HG03139 (cell line): ENCODE results near the gene IRGQ.
"Not testable (repeated sequence)": the region's sequence is repeated elsewhere in the genome, so short reads cannot be mapped to it uniquely, and the experiment has no call there.

ENCODE experiments used
- ATAC-seq: cut with Tn5 transposase; IDR thresholded peaks from one replicate; pipeline ENCODE4 v1.9.1; 2021; ENCODE audit not compliant: unreplicated experiment

The IRGQ gene

DNA sequence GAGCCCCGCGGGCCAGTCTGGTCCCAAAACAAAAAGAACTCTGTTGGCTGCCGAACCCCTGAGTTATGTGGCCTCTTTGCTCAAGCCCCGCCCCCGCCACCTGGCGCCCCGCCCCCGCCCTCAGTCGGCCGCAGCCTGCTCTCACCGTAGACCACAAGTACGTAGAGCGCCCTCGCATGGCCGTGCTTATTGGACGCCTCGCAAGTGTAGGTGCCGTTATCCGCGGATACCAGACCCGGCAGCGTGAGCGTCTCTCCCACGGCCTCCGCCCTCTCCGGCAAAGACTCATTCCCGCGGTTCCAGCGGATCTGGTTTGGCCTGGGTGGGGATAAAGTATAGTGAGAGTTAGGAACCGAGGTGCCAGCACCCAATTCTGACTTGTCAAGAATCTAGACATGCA lies 29.0 kb upstream of the IRGQ start:
- ATAC-seq = no peak

DNA sequence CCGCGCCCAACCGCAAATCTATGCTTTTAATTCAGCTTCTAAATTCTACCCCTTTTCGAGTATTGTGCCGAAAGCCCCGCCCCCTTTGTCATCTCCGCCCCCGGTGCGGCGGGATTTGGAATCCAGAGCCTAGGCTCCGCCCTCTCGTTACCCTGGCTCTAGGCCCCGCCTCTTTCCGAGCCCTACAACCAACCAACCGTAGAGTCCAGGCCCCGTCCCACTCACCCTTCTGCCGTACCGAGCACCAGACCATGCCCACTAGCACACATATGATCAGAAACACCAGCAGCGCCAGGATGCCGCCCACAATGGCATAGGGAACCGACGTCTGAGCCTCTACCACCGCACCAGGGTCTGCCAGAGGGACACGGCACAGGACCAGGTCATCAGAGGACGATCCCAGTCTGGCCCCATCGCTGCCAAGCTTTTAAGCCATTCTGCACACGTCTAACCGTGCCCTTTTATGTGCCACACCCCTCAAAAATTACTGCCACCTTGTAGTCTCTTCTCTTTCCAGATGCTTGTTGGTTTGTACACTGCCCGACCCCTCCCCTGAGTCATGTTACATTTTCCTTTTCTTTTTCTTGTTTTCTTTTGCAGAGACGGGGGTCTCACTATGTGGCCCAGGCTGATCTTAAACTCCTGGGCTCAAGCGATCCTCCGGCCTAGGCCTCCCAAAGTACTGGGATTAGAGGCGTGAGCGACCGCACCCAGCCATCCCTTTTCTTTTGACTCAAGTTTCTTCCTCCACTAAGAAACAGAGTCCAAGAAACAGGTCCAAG lies 28.1 kb upstream of the IRGQ start:
- no peak for ATAC-seq

DNA sequence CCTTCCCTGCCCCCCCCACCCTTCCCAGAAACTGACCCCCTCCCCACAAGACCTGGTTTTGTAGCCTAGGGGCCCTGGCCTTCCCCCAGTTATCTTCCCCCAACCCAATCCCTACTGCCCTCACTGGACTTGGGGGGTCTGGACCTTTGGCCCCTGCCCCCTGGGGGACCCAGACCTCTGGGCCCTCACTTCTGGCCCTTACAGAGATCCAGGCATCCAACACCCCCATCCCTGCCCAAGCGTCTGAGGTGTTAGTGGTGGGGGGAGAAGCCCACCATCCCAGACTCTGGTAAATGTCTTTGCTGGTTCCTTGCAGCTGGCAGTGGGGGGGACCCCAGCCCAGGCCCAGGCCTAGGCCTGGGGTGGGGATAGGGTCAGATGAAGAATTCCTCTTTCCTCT lies 27.0 kb upstream of the IRGQ start:
- ATAC-seq = no peak

DNA sequence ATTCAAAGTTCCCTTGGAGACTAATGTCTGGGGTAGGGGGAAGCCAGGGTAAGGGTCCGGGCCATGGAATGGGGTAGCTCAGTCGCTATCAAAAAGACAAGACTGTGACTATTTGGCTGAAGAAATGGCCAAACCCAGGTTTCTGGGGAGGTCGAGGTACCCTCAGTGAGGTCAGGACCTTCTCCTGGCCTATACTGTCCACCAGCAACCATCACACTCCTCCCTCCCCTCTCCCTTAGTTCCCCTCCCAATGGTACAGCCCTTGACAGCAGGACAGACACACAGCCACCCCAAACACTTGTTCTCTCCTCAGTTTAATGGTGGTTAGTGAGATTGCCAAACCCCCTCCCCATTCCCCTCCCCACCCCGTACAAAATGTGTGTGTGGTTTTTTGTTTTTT lies 26.1 kb upstream of the IRGQ start:
- no peak for ATAC-seq

DNA sequence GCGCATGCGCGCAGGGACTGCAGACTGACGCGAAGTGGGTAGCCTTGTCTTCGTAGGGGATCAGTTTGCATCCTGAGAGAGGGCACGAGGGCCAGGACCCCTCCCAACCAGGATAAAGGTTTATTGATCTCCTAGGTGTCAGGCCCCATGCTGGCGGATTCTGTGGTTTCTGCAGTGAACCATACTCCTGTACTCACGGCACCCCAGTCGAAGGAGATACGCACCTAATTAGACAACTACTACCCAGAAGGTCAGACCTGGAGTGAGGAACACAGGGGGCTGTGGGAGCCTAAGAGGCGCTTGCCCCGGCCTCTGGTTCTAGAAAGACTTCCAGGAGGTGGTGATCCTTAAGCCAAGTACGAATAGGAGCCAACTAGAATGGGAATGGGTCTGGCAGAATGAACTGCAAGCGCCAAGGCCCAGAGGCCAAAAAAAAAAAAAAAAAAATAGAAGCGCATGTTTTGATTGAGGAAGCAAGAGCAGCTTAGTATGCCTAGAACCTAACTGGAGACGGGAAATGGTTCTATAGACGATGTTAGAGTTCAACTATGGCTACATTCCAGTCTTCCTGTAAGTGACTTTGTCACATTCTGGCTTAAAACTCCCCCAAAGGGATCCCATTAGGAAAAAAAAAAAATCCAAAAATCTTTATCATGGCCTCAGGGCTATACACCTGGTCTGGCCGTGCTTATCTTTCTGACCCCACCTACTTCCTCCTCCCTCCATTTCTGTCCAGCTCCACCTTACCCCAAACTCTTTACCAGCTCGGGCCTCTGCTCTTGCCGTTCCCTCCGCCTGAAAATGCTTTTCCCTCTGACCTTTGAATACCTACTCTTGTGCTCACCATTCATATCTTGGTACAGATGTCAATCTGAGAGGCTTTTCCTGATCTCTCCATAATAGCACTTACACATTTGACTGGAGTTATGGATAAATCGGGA lies 24.4 kb upstream of the IRGQ start:
- no peak for ATAC-seq

DNA sequence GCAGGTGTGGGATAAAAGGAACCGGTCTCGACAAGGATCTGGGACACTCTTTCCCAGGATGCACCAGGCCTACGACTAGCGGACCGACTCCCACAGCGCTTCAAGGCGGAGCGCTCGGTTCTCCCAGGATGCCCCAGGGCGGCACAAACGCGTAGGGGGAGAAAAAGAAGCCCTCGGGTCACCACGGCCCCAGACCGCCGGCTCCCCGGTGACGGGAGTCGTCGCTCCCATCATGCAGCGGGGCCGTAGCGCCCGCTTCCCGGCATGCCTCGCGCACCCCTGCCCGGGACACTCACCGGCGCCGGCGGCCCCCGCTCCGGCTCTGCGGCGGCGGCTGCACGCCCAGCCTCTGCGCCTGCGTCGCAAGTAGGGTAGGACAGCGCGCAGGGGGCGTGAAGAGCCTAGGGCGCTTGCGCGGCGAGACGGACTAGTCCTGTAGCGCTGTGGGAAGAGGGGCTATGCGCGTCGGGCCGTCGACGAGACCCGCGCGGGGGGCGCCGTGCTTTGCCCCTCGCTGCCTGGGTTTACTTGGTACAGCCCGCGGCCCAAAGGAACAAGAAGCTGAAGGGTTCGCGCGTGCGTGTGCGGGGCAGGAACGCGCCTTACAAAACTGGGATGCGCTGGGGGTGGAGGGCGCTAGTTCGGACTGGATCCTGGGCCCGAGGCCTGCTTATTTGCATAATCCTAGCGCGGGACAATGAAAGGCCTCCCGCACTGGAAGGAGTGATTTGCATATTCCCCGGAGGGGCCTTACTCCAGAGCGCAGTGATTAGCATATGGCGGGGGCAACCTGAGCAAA lies 23.5 kb upstream of the IRGQ start, which contains the start of gene ZNF428:
ZNF428 (minus strand) TSS at position 368 of the 799 bp plus-strand sequence. CDS start 5,325 bp downstream, outside the sequence.
- peak; percentile 51 for ATAC-seq

DNA sequence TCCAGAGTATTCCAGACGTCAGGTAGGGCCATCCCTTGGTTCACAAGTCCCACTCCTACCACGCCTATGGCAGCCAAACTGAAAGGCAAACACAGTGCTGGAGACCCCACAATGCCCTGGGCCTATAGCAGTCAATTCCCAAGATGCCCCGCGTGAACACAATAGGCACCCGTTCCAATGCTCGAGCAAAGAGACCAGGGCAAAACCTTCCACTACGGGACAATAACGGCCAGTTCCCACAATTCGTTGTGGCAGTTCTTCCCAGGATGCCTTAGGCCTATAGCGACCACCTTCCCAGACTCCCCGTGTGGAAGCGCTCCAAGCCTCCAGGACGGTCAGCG lies 23.0 kb upstream of the IRGQ start:
- peak; percentile 25 for ATAC-seq

DNA sequence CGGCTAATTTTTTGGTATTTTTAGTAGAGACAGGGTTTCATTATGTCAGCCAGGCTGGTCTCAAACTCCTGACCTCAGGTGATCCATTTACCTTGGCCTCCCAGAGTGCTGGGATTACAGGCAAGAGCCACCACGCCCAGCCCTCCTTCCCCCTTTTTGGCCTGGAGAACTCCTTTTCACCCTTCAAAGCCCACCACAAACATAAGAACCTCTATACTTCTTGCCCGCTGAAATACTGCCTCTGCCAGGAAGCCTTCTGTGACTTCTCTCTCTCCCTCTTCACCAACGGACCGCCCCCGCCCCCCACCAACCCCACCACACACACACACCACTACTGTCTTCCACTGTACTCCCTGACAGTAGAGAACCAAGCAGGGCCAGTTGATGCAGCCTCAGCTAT lies 21.0 kb upstream of the IRGQ start:
- no peak for ATAC-seq

DNA sequence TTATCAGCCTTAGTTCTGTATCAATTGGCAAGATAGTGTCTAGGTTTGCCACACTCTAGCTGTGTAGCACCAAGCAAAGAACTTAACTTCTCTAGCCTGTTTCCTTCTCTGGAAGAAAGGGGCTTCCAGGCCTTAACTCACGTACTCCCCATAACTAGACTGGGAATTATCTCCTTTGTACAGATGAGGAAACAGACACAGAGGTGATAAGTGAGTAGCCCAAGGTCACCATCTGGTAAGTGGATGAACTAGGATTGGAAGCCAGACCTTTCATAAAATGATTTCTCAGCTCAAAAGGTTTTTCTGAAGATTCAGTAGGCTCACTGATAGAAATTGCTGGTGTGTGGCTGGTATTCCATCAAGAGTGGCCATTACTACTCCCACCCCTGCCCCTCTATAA lies 20.4 kb upstream of the IRGQ start:
- no peak for ATAC-seq

DNA sequence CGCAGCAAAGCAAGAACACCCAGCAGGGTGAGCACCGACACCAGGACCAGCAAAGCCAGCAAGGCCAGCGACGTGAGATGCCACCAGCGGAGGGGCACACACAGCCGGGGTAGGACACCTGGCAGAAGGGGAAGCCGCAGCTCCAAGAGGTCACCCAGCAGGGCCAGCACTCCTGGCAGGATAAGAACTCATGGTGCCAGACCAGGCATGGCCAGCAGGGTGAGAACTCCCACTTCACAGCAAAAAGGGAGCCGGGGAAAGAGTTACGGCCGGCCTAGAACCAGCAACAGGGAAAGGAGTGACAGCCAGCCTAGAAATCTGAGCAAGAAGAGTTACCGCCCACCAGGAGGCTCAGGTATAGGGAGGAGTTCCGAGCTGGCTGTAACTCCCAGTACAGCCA lies 16.4 kb upstream of the IRGQ start:
- ATAC-seq = no peak

DNA sequence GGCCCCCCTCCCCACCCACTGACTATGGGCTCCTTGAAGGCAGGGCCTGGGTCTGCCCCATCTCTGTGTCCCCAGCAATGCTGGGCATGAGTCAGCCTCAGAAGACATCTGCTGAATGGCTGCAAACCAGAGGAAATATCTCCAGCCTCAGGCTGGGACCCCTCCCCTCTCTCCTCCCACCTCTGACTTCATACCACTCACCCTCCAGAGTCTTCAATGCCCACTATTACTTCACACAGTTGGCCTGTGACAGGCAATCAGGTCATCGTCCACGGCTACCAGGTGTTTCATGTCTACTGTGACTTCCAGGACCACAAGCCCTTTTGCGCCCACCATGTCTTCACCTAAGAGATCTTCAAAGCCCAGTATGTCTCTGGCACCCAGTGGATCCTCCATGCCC lies 15.9 kb upstream of the IRGQ start, which contains the start of gene SRRM5:
SRRM5 (plus strand) TSS at position 301 of the 400 bp plus-strand sequence; CDS start at position 335, 34 bp downstream.
- ATAC-seq = no peak

DNA sequence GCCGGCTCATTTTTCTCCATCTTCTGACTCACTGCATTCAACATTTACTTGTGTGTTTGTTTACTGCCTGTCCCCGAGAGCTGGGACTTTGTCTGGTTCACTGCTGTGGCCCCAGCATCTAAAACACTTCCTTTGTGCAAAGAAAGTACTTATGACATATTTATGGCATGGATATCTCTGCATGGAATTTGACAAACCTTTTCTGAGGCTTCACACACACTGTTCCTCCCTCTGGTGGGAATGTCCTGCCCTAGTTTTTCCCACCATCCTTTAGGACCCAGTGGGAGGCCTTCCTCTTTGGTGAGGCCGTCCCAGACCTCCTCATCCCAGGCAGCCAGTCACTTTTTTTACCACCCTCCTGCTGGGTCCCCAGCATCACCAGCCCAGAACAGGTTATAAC lies 14.6 kb upstream of the IRGQ start:
- ATAC-seq = no peak

DNA sequence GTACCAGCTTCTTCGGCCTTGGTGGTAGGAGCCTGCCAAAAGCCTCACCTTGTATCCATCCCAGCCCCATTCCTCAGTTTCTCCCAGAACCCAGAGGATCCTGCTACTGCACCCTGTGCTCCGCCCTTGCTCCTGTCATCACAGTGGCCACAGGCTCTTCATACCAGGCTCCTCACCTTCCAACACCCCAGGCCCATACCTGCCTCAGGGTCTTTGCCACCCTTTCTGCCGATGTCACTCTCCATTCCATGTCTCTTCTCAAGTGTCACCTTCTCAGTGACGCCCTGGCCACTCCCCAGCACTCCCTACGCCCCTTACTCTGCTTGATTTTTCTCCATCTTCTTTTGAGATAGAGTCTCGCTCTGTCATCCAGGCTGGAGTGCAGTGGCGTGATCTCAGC lies 13.9 kb upstream of the IRGQ start:
- no peak for ATAC-seq

DNA sequence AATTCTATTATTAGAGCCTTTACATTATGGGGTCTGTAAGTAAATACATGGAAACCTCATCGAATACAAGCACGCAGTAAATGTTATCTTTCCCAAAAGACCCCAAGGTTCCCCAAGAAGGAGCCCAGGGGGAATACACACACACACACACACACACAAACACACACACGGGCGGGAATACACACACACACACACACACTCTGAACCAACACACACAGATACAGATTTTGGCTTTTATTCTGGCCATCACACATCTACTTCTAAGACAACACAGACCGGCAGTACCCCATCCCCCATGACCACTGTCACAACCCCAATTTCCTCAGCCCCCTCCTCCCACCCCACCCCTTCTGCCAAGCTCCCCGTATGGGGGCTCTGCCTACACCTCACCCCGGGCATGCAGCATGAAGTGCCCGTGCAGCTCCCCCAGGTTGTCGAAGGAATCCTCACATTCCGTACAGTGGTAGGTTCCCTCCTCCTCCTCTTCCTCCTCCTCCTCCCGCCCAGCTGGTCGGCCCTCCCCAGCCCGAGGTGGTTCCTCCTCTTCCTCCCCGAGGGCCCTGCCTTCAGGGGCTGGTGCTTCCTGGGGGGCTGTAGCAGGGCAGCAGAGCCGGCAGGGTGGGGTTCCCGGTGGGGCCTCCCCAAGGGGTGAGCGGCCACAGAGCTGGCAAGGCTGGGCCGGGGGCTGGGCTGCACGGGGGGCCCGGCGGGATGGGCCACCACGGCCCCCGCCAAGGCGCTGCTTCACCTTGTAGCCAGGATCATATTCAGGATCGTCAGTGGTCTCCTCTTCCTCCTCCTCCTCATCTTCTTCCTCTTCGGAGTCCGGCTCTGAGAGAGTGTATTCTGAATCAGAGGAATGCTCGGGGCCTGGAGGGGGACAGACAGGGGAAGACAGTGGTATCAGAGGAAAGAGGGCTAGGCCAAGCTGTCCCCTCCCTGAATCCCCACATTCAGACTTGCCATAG lies 11.6 kb upstream of the IRGQ start:
- ATAC-seq = no peak

DNA sequence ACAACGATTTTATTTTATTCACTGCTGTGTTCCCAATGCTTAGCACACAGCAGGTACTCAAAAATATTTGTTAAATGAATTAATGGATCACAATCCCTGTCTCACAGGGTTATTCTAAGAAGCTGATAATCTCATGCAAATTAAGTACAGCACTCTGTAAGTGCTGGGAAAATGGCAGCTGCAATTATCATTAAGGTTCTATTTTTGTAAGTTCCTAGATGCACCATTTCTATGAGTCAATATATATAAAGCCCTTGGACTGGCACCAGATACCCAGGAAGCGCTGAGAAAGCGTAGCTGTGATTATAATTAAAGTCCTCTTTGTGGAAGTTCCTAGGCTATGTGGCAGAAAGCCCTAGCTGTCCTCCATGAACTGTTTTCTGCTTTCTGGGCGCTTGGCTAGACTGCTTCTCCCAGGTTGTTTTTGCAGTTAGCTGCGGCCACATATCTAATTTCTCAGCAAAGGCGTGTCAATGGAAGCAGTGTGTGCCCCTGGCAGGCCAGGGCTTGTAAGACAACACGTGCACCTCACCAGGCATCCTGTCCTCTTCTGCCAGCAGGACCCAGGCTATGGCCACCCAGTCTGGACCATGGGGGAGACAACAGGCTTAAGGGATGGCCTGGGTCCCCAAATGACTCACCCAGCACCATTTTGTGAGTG lies 10.8 kb upstream of the IRGQ start:
- no peak for ATAC-seq

DNA sequence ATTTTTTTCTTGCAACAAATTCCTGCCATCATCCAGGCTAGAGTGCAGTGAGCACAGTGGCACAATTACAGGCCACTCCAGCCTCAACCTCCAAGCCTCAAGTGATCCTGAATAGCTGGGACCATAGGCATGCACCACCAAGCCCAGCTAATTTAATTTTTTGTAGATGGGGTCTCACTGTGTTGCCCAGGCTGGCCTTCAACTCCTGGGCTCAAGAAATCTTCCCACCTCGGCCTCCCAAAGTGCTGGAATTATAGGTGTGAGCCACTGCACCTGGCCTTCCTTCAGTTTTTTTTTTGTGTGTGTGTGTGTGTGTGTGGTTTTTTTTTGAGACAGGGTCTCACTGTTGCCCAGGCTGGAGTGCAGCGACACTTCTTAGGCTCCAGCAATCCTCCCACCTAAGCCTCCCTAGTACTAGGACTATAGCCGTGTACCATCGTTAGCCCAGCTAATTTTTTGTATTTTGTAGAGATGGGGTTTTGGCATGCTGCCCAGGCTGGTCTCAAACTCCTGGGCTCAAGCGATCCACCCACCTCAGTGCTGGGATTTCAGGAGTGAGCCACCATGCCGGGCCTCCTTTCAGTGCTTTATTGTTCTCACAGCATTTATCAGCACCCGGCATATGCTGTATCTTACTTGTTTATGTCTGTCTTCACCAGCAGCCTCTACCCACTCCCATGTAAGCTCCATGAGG lies 10.1 kb upstream of the IRGQ start:
- ATAC-seq = no peak

DNA sequence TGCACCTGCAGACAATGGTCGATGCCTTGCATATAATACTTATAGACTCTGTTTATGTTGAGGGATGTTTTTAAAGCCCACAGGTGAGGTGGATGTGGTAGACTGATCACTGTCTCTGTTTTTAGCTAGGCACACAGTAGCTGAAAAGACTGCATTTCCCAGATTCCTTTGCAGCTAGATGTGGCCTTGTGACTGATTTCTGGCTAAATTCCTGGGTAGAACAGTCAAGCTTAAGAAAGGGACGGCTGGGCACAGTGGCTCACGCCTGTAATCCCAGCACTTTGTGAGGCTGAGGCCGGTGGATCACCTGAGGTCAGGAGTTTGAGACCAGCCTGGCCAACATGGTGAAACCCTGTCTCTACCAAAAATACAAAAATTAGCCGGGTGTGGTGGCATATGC lies 4.4 kb upstream of the IRGQ start:
- not testable (repeated sequence) for ATAC-seq

DNA sequence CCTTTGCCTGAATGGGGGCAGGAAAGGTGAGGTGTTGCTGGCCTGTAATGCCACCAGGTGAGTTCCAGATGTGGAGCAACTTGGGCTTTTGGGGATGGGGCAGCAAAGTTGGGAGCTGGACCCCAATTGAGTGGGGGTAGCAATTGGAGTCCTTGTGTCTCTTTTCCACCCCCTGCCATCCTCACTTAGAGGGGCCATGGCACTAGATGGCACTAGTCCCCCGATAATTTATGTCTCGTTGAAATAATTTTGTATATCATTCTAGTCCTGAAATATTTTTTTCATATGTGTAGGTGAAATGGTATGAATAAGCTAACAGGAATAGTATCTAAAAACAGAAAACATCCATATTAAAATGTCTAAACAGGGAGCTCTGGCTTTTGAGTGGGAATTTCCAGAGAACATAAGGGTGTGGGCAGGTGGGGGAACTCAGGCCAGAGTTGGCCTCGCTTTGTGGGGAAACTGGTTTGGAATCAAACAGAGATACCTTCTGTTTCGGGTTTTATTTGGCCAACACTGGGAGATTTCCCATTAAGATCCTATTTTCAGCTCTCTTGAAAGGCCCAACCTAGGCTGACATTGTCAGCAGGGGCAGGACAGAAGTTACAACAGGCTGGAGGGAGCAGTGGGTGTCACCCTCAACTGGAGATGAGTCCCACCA lies 3.8 kb upstream of the IRGQ start:
- no peak for ATAC-seq
